GM12891 (cell line): ENCODE data around the gene TCERG1L.

Experiments used
- DNase-seq: peaks from one replicate; pipeline ENCODE4 v3.0.0; 2011; ENCODE audit warnings: low spot score; ENCODE audit not compliant: insufficient read length
- FAIRE-seq: peaks from 2 replicates; lab custom pipeline; 2011; peaks lifted over from hg19 to GRCh38; lab: Jason Lieb, UNC
- PAX5 ChIP-seq: IDR thresholded peaks from 2 replicates; pipeline ENCODE4 v1.6.1; 2011; ENCODE audit warnings: low read length, moderate library complexity, mild to moderate bottlenecking; ENCODE audit not compliant: insufficient read depth, severe bottlenecking
- POLR2A ChIP-seq: IDR thresholded peaks from 2 replicates; pipeline ENCODE4 v1.6.1; 2011; ENCODE audit warnings: low read depth, low read length, control low read depth
- POLR2AphosphoS5 ChIP-seq: IDR thresholded peaks from 2 replicates; pipeline ENCODE4 v1.6.1; 2011; ENCODE audit warnings: low read depth, low read length, control low read depth
- POU2F2 ChIP-seq: IDR thresholded peaks from 2 replicates; pipeline ENCODE4 v1.6.1; 2011; ENCODE audit warnings: low read depth, mild to moderate bottlenecking, control low read depth, low read length, moderate library complexity
- SPI1 ChIP-seq: IDR thresholded peaks from 2 replicates; pipeline ENCODE4 v1.6.1; 2011; ENCODE audit warnings: low read depth, low read length, control low read depth
- TAF1 ChIP-seq: IDR thresholded peaks from 2 replicates; pipeline ENCODE4 v1.6.1; 2011; ENCODE audit warnings: low read depth, low read length, control low read depth

Gene TCERG1L

DNA sequence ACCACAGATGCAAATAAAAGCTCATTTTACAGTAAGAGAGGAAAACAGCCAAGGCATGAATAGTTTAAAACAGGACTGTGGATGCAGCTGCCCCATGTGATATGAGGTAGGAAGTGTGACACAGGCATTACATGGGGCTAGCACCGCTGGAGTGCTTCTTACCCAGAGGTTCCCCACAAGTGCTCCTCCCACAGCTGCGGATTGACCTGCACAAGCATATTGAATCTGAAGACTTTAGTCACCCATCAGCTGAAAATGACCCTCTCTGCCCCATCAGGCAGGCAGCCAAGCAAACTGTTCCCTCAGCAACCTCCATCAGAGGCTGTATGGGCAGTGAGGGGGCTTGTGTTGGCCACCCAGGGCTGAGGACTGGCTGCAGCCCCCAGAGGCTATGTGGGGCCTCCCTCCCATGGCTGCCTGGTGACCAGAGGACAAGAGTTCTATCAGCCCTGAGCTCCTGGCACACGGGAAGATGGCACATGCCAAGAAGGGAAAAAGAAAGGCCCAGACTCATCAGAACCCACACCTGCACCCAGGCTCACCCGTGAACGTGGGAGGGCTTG is 98.7 kb downstream of the TCERG1L start:
- no peak for DNase-seq
- TF ChIP-seq SPI1 (no peak), POU2F2 (no peak), POLR2AphosphoS5 (no peak), TAF1 (no peak), PAX5 (no peak), POLR2A (no peak)
- FAIRE-seq: no peak

GRCh38 chr10:131211965-131212619 is 99.4 kb downstream of the TCERG1L start:
- DNase-seq (no peak), FAIRE-seq (no peak)
- no peak for TF ChIP-seq TAF1
- no peak for TF ChIP-seq POLR2A
- TF ChIP-seq PAX5: no peak
- no peak for TF ChIP-seq POU2F2
- TF ChIP-seq SPI1: no peak
- no peak for TF ChIP-seq POLR2AphosphoS5

GRCh38 chr10:131211559-131211958 is 100.0 kb downstream of the TCERG1L start:
- FAIRE-seq: no peak
- no peak for DNase-seq
- no peak for TF ChIP-seq TAF1
- TF ChIP-seq POLR2AphosphoS5: no peak
- TF ChIP-seq POLR2A: no peak
- no peak for TF ChIP-seq PAX5
- no peak for TF ChIP-seq SPI1
- no peak for TF ChIP-seq POU2F2

DNA sequence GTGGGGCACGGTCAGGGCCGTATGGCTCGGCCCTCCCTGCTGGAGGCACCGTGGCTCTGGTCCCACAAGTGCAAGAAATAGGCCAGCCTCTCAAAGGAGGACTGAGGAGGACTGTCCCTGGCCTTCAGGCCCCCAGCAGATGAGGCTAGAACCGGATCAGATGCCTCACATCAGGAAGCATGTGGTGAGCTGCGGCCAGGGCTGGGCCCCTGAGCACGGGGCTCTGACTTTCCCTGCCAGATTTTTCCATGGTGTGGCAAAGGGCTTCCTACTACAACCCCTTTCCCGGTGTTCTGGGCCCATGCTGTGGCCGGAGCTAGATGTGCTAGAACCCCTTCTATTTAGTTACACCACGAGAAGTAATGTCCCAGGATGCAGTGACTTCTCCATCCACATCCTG is 100.4 kb downstream of the TCERG1L start:
- FAIRE-seq (no peak), DNase-seq (no peak)
- TF ChIP-seq TAF1: no peak
- TF ChIP-seq POU2F2: no peak
- TF ChIP-seq SPI1: no peak
- TF ChIP-seq POLR2A: no peak
- no peak for TF ChIP-seq POLR2AphosphoS5
- no peak for TF ChIP-seq PAX5

- no peak for FAIRE-seq
- DNase-seq: no peak
- TF ChIP-seq SPI1 (no peak), TAF1 (no peak), POLR2A (no peak), PAX5 (no peak), POLR2AphosphoS5 (no peak), POU2F2 (no peak)
Measured at GRCh38 chr10:131210181-131210580, 101.3 kb downstream of the TCERG1L start.

DNA sequence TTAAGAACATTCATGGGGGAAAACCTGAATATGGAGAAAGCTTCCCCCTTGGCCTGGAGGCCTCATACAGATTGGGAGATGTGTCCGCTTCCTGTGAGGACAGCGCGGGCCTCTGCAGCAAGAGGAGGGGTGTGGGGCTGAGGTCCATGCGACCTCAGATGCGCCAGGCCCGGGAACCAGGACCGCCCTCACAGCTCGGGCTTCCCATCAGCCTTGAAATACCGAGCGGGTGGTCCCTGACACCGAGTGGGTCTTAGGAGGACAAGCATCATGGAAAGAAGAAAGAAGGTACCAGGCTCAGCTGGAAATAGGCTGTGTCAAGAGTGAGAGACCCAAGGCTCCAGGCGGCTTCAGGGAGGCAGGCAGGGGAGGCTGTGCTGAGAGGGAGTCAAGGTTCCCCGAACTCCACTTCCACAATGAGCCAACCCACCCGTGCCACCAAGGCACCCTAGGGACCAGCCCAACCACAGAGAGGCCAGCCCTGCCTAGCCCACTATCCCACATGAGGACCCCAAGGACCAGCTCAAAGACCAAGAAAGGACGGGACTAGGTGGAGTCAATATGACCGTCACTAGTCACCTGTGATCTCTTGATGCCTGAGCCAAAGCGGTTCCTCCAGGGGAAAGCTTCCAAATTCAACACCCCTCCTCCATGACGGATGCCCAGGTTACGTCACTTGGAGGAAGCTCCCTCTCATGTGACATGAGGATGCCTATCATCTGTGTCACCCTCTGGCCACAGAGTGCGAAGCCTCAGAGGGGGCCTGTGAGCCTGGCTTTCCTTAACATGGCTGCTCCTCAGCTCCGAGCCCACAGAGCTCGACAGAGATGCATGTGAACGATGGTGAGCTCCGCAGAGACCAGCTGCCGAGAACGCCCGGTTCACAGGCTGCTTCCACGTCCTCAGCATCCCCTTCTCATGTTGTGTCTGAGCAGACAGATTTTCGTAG is 103.7 kb downstream of the TCERG1L start:
- DNase-seq: no peak
- TF ChIP-seq TAF1 (no peak), POU2F2 (no peak), POLR2AphosphoS5 (no peak), PAX5 (no peak), SPI1 (no peak), POLR2A (no peak)
- no peak for FAIRE-seq

- TF ChIP-seq TAF1 (no peak), SPI1 (no peak), POLR2AphosphoS5 (no peak), PAX5 (no peak), POU2F2 (no peak), POLR2A (no peak)
- no peak for FAIRE-seq
- DNase-seq: no peak
Measured at GRCh38 chr10:131207176-131207575, 104.3 kb downstream of the TCERG1L start.

DNA sequence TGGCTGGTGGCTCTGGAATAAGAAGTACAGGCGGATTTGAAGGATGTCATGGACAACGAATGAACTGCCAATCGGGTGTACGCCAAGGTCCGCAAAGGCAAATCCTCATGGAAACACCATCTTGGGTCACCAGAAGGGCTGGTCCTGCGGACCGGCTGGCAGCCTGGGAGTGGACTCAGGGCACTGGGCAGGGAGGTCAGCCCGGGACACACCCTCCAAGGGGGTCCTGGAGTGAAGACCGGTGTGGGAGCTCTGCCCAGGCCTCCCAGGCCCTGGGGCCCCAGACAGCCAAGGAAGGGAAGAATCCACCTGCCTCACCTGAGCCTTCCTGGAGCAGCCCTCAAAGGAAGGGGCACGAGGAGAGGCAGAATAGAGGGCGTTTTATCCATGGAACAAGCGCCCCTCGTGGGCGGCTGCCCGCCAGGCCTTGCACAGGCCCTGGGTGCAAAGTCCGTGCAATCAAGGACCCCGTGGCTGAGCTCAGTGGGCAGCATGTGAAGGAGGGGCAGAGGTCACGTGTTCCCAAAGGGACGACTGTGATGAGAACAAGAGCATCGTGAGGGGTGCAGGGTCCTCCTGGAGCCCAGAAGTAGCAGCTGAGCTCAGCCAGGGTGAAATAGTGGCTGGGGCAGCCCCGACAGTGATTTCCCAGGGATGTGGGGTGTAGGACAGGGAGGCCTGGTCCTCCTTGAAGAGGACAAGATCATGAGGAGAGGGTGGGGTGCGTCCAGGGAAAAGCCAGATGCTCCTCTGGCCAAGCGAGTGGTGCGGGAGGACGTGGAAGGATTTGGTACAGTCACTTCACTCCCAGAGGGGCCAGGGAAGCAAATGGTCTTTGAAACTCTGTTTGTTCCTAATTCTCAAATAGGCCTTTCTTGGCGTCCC is 105.2 kb downstream of the TCERG1L start:
- DNase-seq (no peak), FAIRE-seq (no peak)
- TF ChIP-seq POLR2AphosphoS5 (no peak), PAX5 (no peak), POU2F2 (no peak), POLR2A (no peak), SPI1 (no peak), TAF1 (no peak)

DNA sequence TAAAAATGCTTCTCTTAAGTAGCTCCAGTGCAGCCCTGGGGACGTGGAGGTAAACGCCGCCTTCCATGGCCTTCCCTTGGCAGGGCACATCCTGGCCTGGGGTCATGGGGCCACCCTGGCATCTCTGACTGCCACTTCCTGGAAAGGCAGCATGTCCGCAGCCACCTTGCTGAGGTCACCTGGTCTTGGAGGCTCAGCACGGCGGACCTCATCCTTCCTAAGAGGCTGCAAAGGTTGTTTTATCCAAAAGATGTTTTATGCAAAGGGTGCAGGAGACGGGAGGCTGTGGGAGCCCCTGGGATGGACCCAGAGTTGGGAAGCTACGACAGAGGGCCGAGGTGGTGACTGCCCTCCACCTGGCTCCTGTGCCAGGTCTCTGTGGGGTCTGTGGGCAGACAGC is 106.0 kb downstream of the TCERG1L start:
- TF ChIP-seq POLR2AphosphoS5 (no peak), POLR2A (no peak), TAF1 (no peak), PAX5 (no peak), SPI1 (no peak), POU2F2 (no peak)
- DNase-seq: no peak

More for the DNA sequence above, 106.0 kb downstream of the TCERG1L start:
- FAIRE-seq: no peak
